ENCODE data around the gene ANKRD44. TPM values are rescaled to one million over a fixed set of nuclear protein-coding genes. Genes with fewer than 3 reads are reported as not detected.

ANKRD44 gene
- total RNA-seq, 4 donors from 2014 or later: 1.8 to 6.3 (median 3.0) TPM

DNA sequence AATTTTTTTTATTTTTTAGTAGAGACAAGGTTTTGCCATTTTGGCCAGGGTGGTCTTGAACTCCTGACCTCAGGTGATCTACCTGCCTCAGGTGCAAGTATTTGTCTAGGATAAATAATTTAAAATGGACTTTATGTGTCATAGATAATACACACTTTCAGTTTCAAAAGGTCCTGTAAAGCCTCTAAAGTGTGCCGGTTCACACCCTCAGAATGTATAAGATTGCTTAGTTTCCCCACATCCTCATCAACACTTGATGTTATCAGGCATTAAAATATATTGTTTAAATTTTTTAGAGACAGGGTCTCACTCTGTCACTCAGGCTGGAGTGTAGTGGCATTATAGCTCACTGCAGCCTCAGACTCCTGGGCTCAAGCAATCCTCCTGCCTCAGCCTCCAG lies 170.5 kb downstream of the ANKRD44 start:
- DNase-seq (no peak), ATAC-seq (no peak)
- H3K4me1 ChIP-seq: no peaks in the 10 kb centered on the region
- H3K4me3 ChIP-seq: no peak overlapping the region
- intact Hi-C loops (cut with DNase I; ENCODE audit: low total_unique reads): no loop called here
- no peak for TF ChIP-seq POLR2A (IDR thresholded peaks at IDR 0.05)
- TF ChIP-seq, protein P1, sequence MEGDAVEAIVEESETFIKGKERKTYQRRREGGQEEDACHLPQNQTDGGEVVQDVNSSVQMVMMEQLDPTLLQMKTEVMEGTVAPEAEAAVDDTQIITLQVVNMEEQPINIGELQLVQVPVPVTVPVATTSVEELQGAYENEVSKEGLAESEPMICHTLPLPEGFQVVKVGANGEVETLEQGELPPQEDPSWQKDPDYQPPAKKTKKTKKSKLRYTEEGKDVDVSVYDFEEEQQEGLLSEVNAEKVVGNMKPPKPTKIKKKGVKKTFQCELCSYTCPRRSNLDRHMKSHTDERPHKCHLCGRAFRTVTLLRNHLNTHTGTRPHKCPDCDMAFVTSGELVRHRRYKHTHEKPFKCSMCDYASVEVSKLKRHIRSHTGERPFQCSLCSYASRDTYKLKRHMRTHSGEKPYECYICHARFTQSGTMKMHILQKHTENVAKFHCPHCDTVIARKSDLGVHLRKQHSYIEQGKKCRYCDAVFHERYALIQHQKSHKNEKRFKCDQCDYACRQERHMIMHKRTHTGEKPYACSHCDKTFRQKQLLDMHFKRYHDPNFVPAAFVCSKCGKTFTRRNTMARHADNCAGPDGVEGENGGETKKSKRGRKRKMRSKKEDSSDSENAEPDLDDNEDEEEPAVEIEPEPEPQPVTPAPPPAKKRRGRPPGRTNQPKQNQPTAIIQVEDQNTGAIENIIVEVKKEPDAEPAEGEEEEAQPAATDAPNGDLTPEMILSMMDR (IDR thresholded peaks at IDR 0.05 in 4 of 5, conservative IDR thresholded peaks at IDR 0.05 in 1 of 5): no peak
- no peaks in the 10 kb centered on the region for H3K9me3 ChIP-seq
- no peaks in the 10 kb centered on the region for H3K36me3 ChIP-seq
- H3K27me3 ChIP-seq: no peaks in the 10 kb centered on the region
- H3K27ac ChIP-seq: no peak overlapping the region
- in situ Hi-C loops (cut with MboI; ENCODE audit: low sequenced_read_pairs in 4 of 4): no loop called here

- intact Hi-C loops (cut with DNase I; ENCODE audit: low total_unique reads): no loop called here
- no peaks in the 10 kb centered on the region for H3K27me3 ChIP-seq
- no peaks in the 10 kb centered on the region for H3K36me3 ChIP-seq
- H3K4me3 ChIP-seq: no peak overlapping the region
- ATAC-seq (no peak), DNase-seq (no peak)
- TF ChIP-seq, protein P1 (IDR thresholded peaks at IDR 0.05 in 4 of 5, conservative IDR thresholded peaks at IDR 0.05 in 1 of 5): no peak
- no peak for TF ChIP-seq POLR2A (IDR thresholded peaks at IDR 0.05)
- H3K27ac ChIP-seq: no peak overlapping the region
- no peaks in the 10 kb centered on the region for H3K9me3 ChIP-seq
- in situ Hi-C loops (cut with MboI; ENCODE audit: low sequenced_read_pairs in 4 of 4): no loop called here
- no peaks in the 10 kb centered on the region for H3K4me1 ChIP-seq
Measured at GRCh38 chr2:197138506-197138905, 172.1 kb downstream of the ANKRD44 start.

GRCh38 chr2:197137826-197138477 lies 172.6 kb downstream of the ANKRD44 start:
- in situ Hi-C loops (cut with MboI; ENCODE audit: low sequenced_read_pairs in 4 of 4) (no loop called here), intact Hi-C loops (cut with DNase I; ENCODE audit: low total_unique reads) (no loop called here)
- Histone ChIP-seq H3K36me3 (no peaks in the 10 kb centered on the region), H3K4me1 (no peaks in the 10 kb centered on the region), H3K9me3 (no peaks in the 10 kb centered on the region), H3K27ac (no peak overlapping the region), H3K4me3 (no peak overlapping the region), H3K27me3 (no peaks in the 10 kb centered on the region)
- TF ChIP-seq, protein P1 (IDR thresholded peaks at IDR 0.05 in 4 of 5, conservative IDR thresholded peaks at IDR 0.05 in 1 of 5): no peak
- TF ChIP-seq POLR2A (IDR thresholded peaks at IDR 0.05): no peak
- ATAC-seq: no peak
- no peak for DNase-seq

DNA sequence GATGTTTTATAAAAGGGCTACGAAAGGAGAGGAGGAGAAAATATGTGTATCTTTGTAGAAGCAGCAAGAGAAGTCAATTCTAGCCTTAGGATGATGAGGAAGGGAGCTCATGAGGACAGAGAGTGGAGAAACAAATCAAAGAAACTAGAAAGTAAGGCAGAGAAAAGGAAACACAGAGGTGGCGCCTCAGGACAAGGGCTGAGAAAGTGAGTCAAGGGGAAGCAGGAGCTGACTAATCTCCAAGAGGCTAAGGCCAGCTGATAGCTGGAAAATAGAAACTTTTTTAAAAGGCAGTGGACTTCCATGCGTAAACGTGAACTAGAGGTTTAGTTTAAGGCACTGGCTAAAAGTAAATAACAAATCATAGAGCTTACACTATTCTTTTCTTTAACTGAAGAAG lies 173.3 kb downstream of the ANKRD44 start:
- intact Hi-C loops (cut with DNase I; ENCODE audit: low total_unique reads): no loop called here
- H3K27ac ChIP-seq: no peak overlapping the region
- in situ Hi-C loops (cut with MboI; ENCODE audit: low sequenced_read_pairs in 4 of 4): no loop called here

More for the DNA sequence above, 173.3 kb downstream of the ANKRD44 start:
- TF ChIP-seq, protein P1 (IDR thresholded peaks at IDR 0.05 in 4 of 5, conservative IDR thresholded peaks at IDR 0.05 in 1 of 5): no peak
- TF ChIP-seq POLR2A (IDR thresholded peaks at IDR 0.05): no peak
- no peaks in the 10 kb centered on the region for H3K27me3 ChIP-seq
- no peaks in the 10 kb centered on the region for H3K9me3 ChIP-seq
- ATAC-seq (no peak), DNase-seq (no peak)
- H3K36me3 ChIP-seq: no peaks in the 10 kb centered on the region
- no peak overlapping the region for H3K4me3 ChIP-seq
- no peaks in the 10 kb centered on the region for H3K4me1 ChIP-seq

Measured in gastrocnemius medialis (tissue), 4 donors.